GM21381 (cell line): Measurements from ENCODE around the gene KDM6A.
"Not testable (repeated sequence)": the region's sequence is repeated elsewhere in the genome, so short reads cannot be mapped to it uniquely, and the experiment has no call there.

Source experiments
- ATAC-seq: cut with Tn5 transposase; IDR thresholded peaks from one replicate; pipeline ENCODE4 v1.9.1; 2021; ENCODE audit warnings: mild to moderate bottlenecking, moderate library complexity; ENCODE audit not compliant: unreplicated experiment

Gene KDM6A

DNA sequence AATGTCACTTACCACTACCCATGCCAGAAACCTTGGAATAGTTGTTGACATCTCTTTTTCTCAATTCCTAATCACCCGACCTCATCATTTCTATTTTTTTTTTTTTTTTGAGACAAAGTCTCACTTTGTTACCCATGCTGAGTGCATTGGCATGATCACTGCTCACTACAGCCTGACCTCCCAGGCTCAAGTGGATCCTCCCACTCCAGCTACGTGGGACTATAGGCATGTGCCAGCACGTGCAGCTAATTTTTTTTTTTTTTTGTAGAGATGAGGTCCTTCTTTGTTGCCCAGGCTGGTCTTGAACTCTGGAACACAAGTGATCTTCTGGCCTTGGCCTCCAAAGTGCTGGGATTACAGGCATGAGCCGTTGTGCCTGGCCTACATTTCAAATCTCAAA lies 12.0 kb downstream of the KDM6A start:
- ATAC-seq, result no peak

DNA sequence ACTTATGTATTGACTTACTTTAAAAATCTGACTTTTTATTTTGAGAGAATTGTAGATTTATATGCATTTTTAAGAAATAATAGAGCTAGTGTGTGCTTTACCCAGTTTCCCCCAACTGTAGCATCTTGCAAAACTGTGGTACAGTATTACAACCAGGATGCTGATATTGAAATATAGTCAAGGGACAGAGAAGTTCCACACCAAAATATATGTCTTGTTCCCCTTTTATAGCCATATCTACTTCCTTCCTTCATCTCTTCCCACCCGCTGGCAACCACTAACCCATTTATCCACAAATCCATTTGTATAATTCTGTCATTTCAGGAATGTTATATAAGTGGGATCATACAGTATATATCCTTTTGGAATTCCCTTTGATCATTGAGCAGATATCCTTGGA lies 16.8 kb downstream of the KDM6A start:
- ATAC-seq, result no peak

DNA sequence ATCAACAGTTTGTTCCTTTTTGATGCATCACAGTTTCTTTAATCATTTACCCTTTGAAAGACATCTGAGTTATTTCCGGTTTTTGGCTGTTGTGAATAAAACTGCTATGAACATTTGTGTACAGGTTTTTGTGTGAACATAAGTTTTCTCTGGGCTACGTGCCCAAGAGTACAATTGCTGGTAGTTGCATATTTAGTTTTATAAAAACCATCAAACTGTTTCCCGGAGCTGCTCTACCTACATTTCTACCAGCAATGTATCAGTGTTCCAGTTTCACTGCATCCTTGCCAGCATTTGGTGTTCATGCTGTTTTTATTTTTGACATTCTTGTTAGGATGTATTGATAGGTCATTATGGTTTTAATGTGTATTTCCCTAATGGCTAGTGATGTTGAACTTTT lies 17.3 kb downstream of the KDM6A start:
- ATAC-seq, result no peak

DNA sequence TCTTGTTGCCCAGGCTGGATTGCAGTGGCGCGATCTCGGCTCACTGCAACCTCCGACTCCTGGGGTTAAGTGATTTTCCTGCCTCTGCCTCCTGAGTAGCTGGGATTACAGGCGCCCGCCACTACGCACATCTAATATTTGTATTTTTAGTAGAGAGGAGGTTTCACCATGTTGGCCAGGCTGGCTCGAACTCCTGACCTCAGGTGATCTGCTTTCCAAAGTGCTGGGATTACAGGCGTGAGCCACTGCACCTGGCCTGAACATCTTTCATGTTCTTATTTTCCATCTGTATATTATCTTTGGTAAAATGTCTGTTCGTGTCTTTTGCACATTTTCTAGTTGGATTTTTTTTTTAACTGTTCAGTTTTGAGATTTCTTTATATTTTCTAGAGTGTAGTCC lies 17.7 kb downstream of the KDM6A start:
- not testable (repeated sequence) for ATAC-seq

- no peak for ATAC-seq
These were observed 18.7 kb downstream of the KDM6A start for GRCh38 chrX:44891642-44892041.

DNA sequence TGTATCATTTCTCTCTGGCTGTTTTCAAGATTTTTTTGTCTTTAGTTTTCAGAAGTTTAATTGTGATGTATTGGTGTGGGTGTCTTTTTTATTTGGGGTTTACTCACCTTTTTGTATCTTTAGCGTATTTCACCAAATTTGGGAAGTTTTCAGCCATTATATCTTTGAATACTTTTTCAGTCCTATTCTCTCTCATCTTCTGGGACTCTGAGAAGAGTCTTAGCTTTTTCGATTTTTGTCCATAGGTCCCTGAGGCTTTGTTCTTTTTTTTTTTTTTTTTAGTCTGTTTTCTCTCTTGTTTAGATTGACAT lies 23.8 kb downstream of the KDM6A start:
- no peak for ATAC-seq

GRCh38 chrX:44897539-44897938 lies 24.6 kb downstream of the KDM6A start:
- ATAC-seq, result no peak

GRCh38 chrX:44898411-44899221 lies 25.6 kb downstream of the KDM6A start:
- ATAC-seq, result no peak

DNA sequence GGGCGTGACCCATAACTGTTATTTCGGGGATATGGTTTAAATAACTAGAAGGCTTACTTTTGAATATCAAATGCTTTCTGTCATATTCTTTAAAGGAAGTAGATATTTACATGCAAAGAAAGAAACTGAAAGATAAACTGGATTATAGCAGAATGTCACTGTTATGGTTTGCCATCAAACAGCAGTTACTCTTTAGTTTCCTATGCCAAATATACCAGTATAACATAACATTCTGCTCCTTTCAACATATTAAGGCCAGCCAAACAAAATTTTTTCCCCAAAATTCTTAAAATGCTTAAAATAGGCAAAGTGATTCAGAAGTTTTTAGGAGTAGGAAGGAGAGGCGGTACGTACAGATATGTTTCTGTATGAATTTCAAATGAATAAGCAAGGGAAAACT lies 27.0 kb downstream of the KDM6A start:
- ATAC-seq, result no peak

GRCh38 chrX:44903107-44903506 lies 30.1 kb downstream of the KDM6A start:
- no peak for ATAC-seq

- peak; percentile 32 for ATAC-seq
These were observed 31.0 kb downstream of the KDM6A start for GRCh38 chrX:44903830-44904530.

DNA sequence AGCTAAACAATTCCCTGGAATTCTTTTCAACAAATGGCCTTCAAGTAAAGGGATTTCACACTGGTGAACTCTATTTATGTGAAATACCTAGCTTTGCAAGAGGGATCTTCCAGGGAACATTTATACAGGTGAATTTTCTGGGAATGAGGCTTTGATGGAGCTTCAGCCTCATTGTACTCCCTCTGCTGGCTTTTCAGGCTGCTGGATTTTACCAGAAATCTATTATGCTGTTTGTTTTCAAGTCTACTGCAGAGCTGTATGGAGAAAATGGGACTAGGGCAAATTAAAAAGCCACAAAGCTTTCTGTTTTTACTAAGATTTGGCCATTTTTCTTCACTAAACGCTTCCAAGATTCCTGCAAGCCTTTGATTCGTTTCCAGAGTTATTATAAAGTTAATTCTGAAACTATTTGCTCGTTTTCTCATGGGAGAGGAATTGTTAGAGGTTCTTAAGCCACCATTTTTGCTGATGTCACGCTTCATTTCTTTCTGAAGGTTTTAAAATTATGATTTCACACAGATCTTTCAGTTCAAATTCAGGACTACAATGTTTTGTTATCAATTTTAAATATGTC lies 31.6 kb downstream of the KDM6A start:
- no peak for ATAC-seq

GRCh38 chrX:44906041-44906440 lies 33.1 kb downstream of the KDM6A start:
- no peak for ATAC-seq

- no peak for ATAC-seq
These were observed 33.6 kb downstream of the KDM6A start for GRCh38 chrX:44906542-44906941.

GRCh38 chrX:44908153-44908552 lies 35.2 kb downstream of the KDM6A start:
- no peak for ATAC-seq

DNA sequence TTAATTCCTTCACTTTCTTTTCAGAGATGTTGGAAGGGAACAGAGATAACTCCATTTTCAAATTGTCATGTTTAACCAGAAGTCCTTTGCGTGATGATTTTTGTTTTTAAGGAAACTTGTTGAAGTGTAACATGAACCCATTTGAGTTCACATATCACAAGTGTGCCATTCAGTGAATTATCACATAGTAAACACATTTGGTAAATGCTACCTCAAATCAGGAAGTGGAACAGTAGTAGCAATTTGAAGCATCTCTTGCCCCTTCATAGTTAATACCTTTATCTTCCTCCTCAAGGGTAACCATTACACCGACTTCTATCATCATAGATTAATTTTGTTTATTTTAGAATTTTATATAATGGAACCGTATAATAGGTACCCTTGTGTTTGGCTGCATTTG lies 35.8 kb downstream of the KDM6A start:
- no peak for ATAC-seq

DNA sequence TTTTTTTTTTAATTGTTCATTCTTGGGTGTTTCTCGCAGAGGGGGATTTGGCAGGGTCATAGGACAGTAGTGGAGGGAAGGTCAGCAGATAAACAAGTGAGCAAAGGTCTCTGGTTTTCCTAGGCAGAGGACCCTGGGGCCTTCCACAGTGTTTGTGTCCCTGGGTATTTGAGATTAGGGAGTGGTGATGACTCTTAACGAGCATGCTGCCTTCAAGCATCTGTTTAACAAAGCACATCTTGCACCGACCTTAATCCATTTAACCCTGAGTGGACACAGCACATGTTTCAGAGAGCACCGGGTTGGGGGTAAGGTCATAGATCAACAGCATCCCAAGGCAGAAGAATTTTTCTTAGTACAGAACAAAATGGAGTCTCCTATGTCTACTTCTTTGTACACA lies 37.5 kb downstream of the KDM6A start:
- ATAC-seq, result not testable (repeated sequence)

- ATAC-seq, result not testable (repeated sequence)
These were observed 38.1 kb downstream of the KDM6A start for GRCh38 chrX:44911074-44911600.

DNA sequence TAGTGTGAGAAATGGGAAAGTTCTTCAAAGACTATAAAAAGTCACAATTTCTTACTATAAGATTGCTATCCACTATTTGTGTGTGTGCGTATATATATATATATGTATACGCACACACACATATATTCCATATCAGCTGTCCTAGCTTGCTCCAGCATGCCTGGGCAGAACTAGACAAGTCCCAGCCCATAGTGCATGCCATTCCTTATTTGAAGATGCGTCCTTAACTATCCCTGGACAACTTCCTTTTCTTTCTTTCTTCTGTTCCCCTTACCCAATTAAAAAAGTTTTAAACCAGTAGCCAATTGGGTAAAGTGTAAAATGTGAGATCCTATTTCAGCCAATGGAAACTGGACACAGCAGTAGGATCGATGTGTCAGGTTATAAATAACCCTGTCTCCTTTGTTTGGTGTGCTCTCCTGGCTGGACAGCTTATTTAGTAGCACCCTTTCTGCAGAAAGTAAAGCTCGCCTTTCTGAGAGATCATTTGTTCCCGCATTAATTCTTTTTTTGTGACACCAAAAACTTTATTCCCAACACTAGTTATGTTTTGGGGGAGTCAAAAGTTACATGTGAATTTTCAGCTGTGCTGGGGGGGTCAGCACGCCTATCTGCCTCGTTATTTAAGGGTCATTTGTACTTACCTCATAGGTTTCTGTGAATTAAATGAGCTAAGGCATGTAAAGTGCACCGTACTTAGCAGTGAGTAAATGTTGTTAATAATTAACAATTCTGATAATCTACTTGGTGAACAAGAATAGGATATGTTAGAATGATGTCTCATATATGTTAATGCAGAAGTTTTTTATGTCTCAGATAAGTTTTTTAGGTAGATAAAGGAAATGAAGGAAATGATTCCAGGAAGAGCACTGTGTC lies 40.9 kb downstream of the KDM6A start:
- no peak for ATAC-seq

- ATAC-seq, result peak; percentile 75
These were observed 41.7 kb downstream of the KDM6A start for GRCh38 chrX:44914532-44915198.
